WERI-Rb-1 (cell line): ENCODE measurements around the gene ITGA11.

Source experiments
- DNase-seq: peaks from one replicate; pipeline ENCODE4 v3.0.0-alpha.2; 2020
- H3K27ac ChIP-seq: fragments of 250-450 bp; sonication (Bioruptor Pico); 2 replicates; pipeline ENCODE4 v1.5.1; 2020; ENCODE audit warnings: mild to moderate bottlenecking, moderate library complexity
- H3K27me3 ChIP-seq: fragments of 250-450 bp; sonication (Bioruptor Pico); 2 replicates; pipeline ENCODE4 v1.5.1; 2021; ENCODE audit warnings: mild to moderate bottlenecking, low read depth, moderate library complexity; ENCODE audit not compliant: insufficient read depth, severe bottlenecking
- H3K36me3 ChIP-seq: fragments of 250-450 bp; sonication (Bioruptor Pico); 2 replicates; pipeline ENCODE4 v1.5.1; 2020; ENCODE audit warnings: mild to moderate bottlenecking, moderate library complexity
- H3K4me3 ChIP-seq: 2 replicates; pipeline ENCODE4 v1.5.1; 2011; ENCODE audit warnings: low read depth, mild to moderate bottlenecking, control low read depth, low read length
- H3K9me3 ChIP-seq: fragments of 250-450 bp; sonication (Bioruptor Pico); 2 replicates; pipeline ENCODE4 v1.5.1; 2021; ENCODE audit warnings: mild to moderate bottlenecking, moderate library complexity; ENCODE audit not compliant: severe bottlenecking
- CTCF ChIP-seq: IDR thresholded peaks from 2 replicates; pipeline ENCODE4 v1.5.1; 2011; ENCODE audit warnings: low read depth, mild to moderate bottlenecking, control low read depth, inconsistent platforms, low read length

The ITGA11 gene

DNA sequence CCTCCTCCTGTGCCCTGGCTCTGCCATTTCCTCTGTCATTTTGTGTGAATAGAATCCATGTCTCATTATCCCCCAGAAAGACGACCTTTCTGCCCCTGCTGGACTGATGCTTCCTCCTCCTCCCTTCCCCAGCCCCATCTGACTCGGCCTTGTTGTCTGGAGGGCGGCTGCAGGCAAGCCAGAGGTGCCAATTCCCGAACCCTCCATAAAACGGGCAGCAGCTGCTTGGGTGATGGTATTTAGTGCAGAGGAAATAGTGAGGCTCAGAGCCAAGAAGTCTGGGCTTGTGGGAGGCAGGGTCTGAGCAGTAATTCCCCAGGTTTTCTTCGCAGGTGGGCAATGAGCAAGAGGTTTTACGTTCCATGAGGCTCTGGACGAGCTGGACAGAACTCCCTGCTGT is 71.2 kb downstream of the ITGA11 start:
- H3K9me3 ChIP-seq: no peaks in the 10 kb centered on the region
- no peaks in the 10 kb centered on the region for H3K27me3 ChIP-seq
- no peak overlapping the region for H3K27ac ChIP-seq
- no peak for TF ChIP-seq CTCF
- DNase-seq: no peak
- H3K36me3 ChIP-seq: no peaks in the 10 kb centered on the region
- no peak overlapping the region for H3K4me3 ChIP-seq

DNA sequence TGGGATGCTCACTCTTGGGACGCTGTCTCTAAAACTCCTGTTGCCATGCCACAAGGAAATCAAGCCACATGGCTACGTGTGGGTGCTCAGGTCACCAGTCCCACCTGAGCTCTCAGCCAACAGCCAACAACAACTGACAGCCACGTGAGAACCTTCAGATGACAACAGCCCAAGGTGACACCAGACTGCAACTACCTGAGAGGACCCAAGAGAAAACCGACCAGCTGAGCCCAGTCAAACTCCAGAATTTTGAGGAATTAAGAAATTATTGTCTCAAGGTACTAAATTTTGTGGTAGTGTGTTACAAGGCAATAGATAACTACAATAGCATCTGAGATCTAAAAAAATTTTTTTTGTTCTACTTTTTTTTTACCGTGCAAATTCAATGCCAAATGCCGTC is 75.2 kb downstream of the ITGA11 start:
- no peak for TF ChIP-seq CTCF
- H3K4me3 ChIP-seq: no peak overlapping the region
- no peaks in the 10 kb centered on the region for H3K36me3 ChIP-seq
- no peaks in the 10 kb centered on the region for H3K9me3 ChIP-seq
- no peak overlapping the region for H3K27ac ChIP-seq
- H3K27me3 ChIP-seq: no peaks in the 10 kb centered on the region
- no peak for DNase-seq

DNA sequence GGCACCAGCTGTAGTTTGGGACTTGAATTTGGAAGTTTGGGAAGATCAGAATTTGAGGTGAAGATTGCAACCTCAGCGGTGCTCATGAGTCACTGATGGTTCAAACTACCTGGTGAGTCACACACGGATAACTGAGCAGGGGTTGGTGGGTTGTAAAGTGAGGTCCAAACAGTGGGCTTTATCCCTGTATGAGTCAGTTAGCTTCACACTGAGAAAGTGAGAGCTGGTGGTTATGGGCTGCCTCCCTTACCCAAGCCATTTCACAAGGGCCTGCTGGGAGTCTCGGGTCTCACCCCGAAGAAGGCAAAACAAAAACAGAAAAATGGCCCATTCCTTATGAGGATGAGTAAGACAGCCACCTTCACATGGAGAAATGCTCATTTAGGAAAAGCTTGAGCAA is 77.0 kb downstream of the ITGA11 start:
- H3K27ac ChIP-seq: no peak overlapping the region
- no peak overlapping the region for H3K4me3 ChIP-seq
- DNase-seq: no peak
- no peak for TF ChIP-seq CTCF
- no peaks in the 10 kb centered on the region for H3K36me3 ChIP-seq
- H3K27me3 ChIP-seq: no peaks in the 10 kb centered on the region
- no peaks in the 10 kb centered on the region for H3K9me3 ChIP-seq

- TF ChIP-seq CTCF: no peak
- no peak for DNase-seq
- H3K27me3 ChIP-seq: no peaks in the 10 kb centered on the region
- no peaks in the 10 kb centered on the region for H3K9me3 ChIP-seq
- H3K4me3 ChIP-seq: no peak overlapping the region
- H3K36me3 ChIP-seq: no peaks in the 10 kb centered on the region
- no peak overlapping the region for H3K27ac ChIP-seq
Observed at GRCh38 chr15:68354268-68354667, 77.7 kb downstream of the ITGA11 start.

DNA sequence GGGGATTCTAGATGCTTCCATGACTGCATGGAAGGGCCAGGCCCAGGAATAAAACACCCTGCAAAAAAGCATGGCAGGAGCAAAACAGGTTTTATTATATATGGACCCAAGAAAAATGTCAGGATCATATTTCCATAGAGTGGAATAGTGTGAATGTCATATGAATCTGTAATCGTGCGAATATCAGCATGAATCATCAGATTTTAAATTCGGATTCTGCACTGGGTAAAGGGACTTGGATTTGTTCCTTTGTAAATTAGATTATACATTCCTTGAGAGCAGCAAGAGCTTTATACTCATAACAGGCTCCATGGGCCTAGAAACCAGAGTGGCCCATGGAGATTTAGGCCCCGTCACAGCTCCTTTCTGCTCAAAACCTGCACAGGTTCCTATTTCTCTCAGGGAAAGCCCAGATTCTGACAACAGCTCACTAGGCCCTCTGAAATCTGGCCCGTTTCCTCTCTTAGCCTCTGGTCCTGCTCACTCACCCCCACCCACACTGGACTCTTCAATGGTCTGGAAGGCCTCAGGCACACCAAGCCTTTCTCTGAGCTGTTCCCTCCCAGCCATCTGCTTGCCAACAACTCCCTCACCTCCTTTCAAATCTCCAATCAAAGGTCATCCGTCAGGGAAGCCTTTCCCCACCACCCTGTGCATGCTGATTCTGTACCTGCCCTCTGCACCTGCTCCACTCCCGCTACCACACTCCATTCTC is 78.4 kb downstream of the ITGA11 start:
- H3K36me3 ChIP-seq: no peaks in the 10 kb centered on the region
- no peak for DNase-seq
- no peaks in the 10 kb centered on the region for H3K9me3 ChIP-seq
- no peaks in the 10 kb centered on the region for H3K27me3 ChIP-seq
- no peak overlapping the region for H3K4me3 ChIP-seq
- H3K27ac ChIP-seq: no peak overlapping the region
- TF ChIP-seq CTCF: no peak
